Measurements from ENCODE around the gene PRSS21.

Gene PRSS21, protein sequence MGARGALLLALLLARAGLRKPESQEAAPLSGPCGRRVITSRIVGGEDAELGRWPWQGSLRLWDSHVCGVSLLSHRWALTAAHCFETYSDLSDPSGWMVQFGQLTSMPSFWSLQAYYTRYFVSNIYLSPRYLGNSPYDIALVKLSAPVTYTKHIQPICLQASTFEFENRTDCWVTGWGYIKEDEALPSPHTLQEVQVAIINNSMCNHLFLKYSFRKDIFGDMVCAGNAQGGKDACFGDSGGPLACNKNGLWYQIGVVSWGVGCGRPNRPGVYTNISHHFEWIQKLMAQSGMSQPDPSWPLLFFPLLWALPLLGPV

DNA sequence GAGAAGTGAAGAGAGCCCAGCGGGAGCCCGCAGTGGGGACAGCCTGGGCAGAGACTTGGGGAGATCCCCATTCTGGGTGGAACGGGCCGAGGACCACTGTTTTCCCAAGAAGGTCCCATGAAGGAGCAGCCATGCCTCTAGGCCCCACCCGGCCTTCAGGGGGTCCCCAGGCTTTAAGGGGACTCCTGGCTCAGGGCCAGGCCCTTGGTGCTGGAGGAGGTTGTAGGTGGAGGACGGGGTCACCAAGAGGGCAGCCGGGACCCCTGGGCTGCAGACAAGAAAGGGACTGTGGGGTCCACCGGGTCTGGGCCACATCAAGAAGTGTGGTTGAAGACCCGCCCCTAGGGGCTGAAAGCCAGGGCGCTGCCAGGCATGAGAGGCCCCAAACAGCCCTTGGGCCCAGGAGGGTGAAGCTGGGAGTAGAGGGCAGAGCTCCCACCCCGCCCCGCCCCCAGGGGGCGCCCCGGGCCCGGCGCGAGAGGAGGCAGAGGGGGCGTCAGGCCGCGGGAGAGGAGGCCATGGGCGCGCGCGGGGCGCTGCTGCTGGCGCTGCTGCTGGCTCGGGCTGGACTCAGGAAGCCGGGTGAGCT, at the start of gene PRSS21:
Gene PRSS21 (plus strand): TSS at position 487 of the 589 bp plus-strand sequence. CDS start 32 bp downstream, at position 519.
- TF ChIP-seq, protein P1, sequence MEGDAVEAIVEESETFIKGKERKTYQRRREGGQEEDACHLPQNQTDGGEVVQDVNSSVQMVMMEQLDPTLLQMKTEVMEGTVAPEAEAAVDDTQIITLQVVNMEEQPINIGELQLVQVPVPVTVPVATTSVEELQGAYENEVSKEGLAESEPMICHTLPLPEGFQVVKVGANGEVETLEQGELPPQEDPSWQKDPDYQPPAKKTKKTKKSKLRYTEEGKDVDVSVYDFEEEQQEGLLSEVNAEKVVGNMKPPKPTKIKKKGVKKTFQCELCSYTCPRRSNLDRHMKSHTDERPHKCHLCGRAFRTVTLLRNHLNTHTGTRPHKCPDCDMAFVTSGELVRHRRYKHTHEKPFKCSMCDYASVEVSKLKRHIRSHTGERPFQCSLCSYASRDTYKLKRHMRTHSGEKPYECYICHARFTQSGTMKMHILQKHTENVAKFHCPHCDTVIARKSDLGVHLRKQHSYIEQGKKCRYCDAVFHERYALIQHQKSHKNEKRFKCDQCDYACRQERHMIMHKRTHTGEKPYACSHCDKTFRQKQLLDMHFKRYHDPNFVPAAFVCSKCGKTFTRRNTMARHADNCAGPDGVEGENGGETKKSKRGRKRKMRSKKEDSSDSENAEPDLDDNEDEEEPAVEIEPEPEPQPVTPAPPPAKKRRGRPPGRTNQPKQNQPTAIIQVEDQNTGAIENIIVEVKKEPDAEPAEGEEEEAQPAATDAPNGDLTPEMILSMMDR (IDR thresholded peaks at IDR 0.05) = no peak
- no peaks in the 10 kb centered on the region for H3K4me1 ChIP-seq (ENCODE audit: control insufficient read depth in 1 of 2, insufficient read depth in 1 of 2, low read depth in 1 of 2, low read length in 1 of 2)
- H3K4me3 ChIP-seq (ENCODE audit: low read depth in 1 of 2, low read length in 1 of 2) = no peak within 1 kb of the TSS
- H3K9me3 ChIP-seq = no peaks in the 10 kb centered on the region
- H3K27ac ChIP-seq = no peak within 1 kb of the TSS
- H3K36me3 ChIP-seq = no peaks in the 10 kb centered on the region
- H3K27me3 ChIP-seq = peaks cover 4% of the 10 kb centered on the region

DNA sequence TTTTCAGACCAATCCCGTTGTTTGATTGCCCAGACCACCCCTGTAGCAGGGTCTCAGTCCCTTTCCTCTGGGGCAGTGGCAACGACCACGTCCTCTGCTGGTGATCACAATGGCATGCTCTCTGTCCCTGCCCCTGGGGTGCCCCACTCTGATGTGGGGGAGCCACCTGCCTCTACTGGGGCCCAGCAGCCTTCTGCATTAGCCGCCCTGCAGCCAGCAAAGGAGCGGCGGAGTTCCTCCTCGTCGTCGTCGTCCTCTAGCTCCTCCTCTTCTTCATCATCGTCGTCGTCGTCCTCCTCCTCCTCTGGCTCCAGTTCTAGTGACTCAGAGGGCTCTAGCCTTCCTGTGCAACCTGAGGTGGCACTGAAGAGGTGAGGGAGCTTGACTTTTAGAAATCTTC, 49.1 kb upstream of the PRSS21 start:
- Histone ChIP-seq H3K4me3 (ENCODE audit: low read depth in 1 of 2, low read length in 1 of 2) (no peak overlapping the region), H3K9me3 (no peaks in the 10 kb centered on the region), H3K27ac (no peak overlapping the region), H3K36me3 (peaks cover 98% of the 10 kb centered on the region), H3K4me1 (ENCODE audit: control insufficient read depth in 1 of 2, insufficient read depth in 1 of 2, low read depth in 1 of 2, low read length in 1 of 2) (no peaks in the 10 kb centered on the region), H3K27me3 (no peaks in the 10 kb centered on the region)
- TF ChIP-seq, protein P1 (IDR thresholded peaks at IDR 0.05) = no peak

DNA sequence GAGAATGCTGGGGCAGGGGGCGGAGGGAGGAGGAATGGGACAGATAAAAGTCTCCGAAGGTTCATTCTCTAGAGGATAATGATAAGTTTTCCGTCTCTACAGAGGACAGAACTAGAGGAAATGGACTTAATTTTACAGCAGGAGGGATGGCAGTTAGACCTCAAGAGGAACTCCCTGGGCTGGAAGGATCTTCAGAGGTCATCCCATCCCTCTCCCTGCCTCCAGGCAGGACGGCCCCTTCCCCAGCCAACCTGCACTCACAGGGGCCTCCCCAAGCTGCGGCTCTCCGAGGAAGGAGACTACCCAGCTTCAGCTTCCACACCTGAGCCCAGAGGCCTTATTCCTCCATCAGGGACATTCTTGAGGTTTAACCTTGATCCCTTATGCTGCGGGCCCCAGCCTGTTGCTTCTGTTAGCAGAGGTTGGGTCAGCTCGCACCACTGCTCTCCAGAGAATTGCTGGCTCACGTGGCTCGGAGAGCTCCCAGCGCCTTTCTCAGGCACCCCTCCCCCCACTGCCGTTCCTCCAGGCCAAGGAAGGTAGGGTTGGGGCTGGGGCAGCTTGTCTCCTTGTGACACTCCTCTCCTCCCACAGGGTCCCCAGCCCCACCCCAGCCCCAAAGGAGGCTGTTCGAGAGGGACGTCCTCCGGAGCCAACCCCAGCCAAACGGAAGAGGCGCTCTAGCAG, 48.5 kb upstream of the PRSS21 start:
- H3K36me3 ChIP-seq = peaks cover 98% of the 10 kb centered on the region
- no peaks in the 10 kb centered on the region for H3K9me3 ChIP-seq
- TF ChIP-seq, protein P1 (IDR thresholded peaks at IDR 0.05) = no peak
- H3K4me3 ChIP-seq (ENCODE audit: low read depth in 1 of 2, low read length in 1 of 2) = no peak overlapping the region
- no peaks in the 10 kb centered on the region for H3K4me1 ChIP-seq (ENCODE audit: control insufficient read depth in 1 of 2, insufficient read depth in 1 of 2, low read depth in 1 of 2, low read length in 1 of 2)
- H3K27me3 ChIP-seq = no peaks in the 10 kb centered on the region
- no peak overlapping the region for H3K27ac ChIP-seq

DNA sequence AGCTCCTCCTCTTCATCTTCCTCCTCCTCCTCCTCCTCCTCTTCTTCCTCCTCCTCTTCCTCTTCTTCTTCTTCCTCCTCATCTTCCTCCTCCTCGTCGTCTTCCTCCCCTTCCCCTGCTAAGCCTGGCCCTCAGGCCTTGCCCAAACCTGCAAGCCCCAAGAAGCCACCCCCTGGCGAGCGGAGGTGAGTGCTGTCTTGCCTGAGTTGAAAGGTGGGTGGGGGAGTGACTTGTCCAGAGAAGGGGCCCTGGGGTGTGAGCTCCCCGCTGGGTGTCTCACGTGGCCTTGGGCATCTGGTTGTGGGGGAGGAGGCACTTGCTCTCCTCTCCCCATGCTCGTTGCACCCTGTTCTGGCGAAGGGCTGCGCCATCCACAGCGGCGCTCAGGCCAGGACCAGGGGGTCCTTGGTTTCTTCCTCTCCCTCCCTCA, 47.9 kb upstream of the PRSS21 start:
- Histone ChIP-seq H3K9me3 (no peaks in the 10 kb centered on the region), H3K4me3 (ENCODE audit: low read depth in 1 of 2, low read length in 1 of 2) (no peak overlapping the region), H3K4me1 (ENCODE audit: control insufficient read depth in 1 of 2, insufficient read depth in 1 of 2, low read depth in 1 of 2, low read length in 1 of 2) (no peaks in the 10 kb centered on the region), H3K27me3 (no peaks in the 10 kb centered on the region), H3K36me3 (peaks cover 98% of the 10 kb centered on the region), H3K27ac (no peak overlapping the region)
- TF ChIP-seq, protein P1 (IDR thresholded peaks at IDR 0.05) = no peak

DNA sequence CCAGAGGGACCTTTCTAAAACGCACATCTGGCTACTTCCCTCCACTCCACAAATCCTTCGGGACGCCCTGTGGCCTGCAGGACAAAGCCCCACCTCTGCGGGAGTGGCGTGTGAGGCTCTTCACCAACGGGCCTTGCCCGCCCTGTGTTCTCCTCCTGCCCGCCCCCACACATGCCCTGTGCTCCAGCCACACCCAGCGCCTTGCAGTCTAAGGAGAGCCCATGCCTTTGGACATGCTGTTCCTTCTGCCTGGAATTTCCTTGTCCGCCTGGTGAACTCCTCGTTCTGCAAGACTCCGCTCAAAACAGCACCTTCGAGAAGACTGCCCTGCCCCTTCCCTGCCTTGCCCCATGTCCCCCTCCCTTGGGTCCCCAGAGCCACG, 47.4 kb upstream of the PRSS21 start:
- H3K36me3 ChIP-seq = peaks cover 98% of the 10 kb centered on the region
- no peaks in the 10 kb centered on the region for H3K9me3 ChIP-seq
- no peak overlapping the region for H3K27ac ChIP-seq

More for the DNA sequence above, 47.4 kb upstream of the PRSS21 start:
- H3K27me3 ChIP-seq = no peaks in the 10 kb centered on the region
- TF ChIP-seq, protein P1 (IDR thresholded peaks at IDR 0.05) = no peak
- no peak overlapping the region for H3K4me3 ChIP-seq (ENCODE audit: low read depth in 1 of 2, low read length in 1 of 2)
- H3K4me1 ChIP-seq (ENCODE audit: control insufficient read depth in 1 of 2, insufficient read depth in 1 of 2, low read depth in 1 of 2, low read length in 1 of 2) = peaks cover 0 to 1% of the 10 kb centered on the region in 2 experiments
